PC-9 (cell line): ENCODE data around the gene LDB1.

ENCODE experiments used
- CTCF ChIP-seq: fragments of 200-600 bp; sonication (generic); conservative IDR thresholded peaks from 2 replicates; pipeline ENCODE4 v1.6.1; 2017; ENCODE audit warnings: mixed run types, antibody characterized with exemption, mild to moderate bottlenecking, moderate library complexity
- EZH2 ChIP-seq: fragments of 200-600 bp; sonication (generic); IDR thresholded peaks from 2 replicates; pipeline ENCODE4 v1.8.0; 2017; ENCODE audit warnings: antibody characterized with exemption, low read depth

- no peak for TF ChIP-seq CTCF
- TF ChIP-seq EZH2 = no peak
Observed at GRCh38 chr10:102123223-102123622, 3.1 kb upstream of the LDB1 start.
